ENCODE measurements around the gene ARID1A. TPM values are rescaled to one million over a fixed set of nuclear protein-coding genes. Genes with fewer than 3 reads are reported as not detected.
A peak's percentile ranks its signal among the peaks of the same experiment; 100 is the strongest.

Gene ARID1A
- total and polyA plus RNA-seq, 2 of the 8 experiments (the other 6 are each of a cell fraction or from before 2014, with no cell fraction given), result 52.1 to 103 TPM

GRCh38 chr1:26780344-26780957 is 84.6 kb downstream of the ARID1A start:
- no peak overlapping the region for H2BK120ac ChIP-seq (replicated peaks; ENCODE audit: low read depth, low read length)
- TF ChIP-seq POLR2AphosphoS5 (IDR thresholded peaks at IDR 0.05; ENCODE audit: low read depth, low read length) (peak; percentile 35; the same call in 1 of the 2 replicates), KDM1A (IDR thresholded peaks at IDR 0.05; ENCODE audit: borderline replicate concordance, low read length) (no peak)
- H3K4me1 ChIP-seq (replicated peaks in 1 of 4; ENCODE audit: control insufficient read depth in 3 of 4, insufficient read depth in 4 of 4, low read length in 3 of 4), result peaks cover 0 to 4% (median 2%) of the 10 kb centered on the region in 4 experiments; a peak in 2 of 7 replicates
- H4K20me1 ChIP-seq (replicated peaks in 1 of 2; ENCODE audit: control insufficient read depth in 1 of 2, insufficient read depth in 2 of 2, low read length in 2 of 2), result peaks cover 5 to 9% of the 10 kb centered on the region in 2 experiments
- no peak overlapping the region for H4K5ac ChIP-seq (ENCODE audit: insufficient read length, low read depth, low read length)
- no peaks in the 10 kb centered on the region for H3K79me2 ChIP-seq (ENCODE audit: control insufficient read depth in 1 of 2, insufficient read depth in 2 of 2, low read length in 2 of 2)
- H4K8ac ChIP-seq (ENCODE audit: extremely low read depth, insufficient read depth, low read length), result peak overlapping the region; percentile 23; the same call in 1 of the 2 replicates
- WGBS, 2 experiments (ENCODE audit: extremely low coverage in 1 of 2, insufficient coverage in 1 of 2, insufficient read length in 1 of 2, insufficient replicate concordance in 2 of 2, low coverage in 1 of 2, low lambda C conversion rate in 2 of 2, missing lambda C conversion rate in 1 of 2), result 97% methylated on average over 21 of the region's 21 CpGs; no CpG with 5 or more reads in 1 of the 2 experiments
- H3K4me3 ChIP-seq (ENCODE audit: extremely low read depth in 1 of 4, insufficient read depth in 2 of 4, low read depth in 3 of 4, low read length in 4 of 4), result no peak overlapping the region
- DNase-seq (ENCODE audit: low read depth in 1 of 2, low spot score in 2 of 2) (no peak), FAIRE-seq (no peak)
- ChIA-PET POLR2A (ENCODE audit: partially characterized antibody) (interaction anchor here (0.7 to 11.6 kb wide), 4 partner anchors 7 to 445 kb away, joined by 4 to 118 read pairs (median 10); partner anchors contain the start of genes ARID1A and PIGV), CTCF (ENCODE audit: partially characterized antibody) (interaction anchor here (0.6 to 3.4 kb wide), 8 partner anchors 9 to 516 kb away, joined by 3 to 24 read pairs (median 4); no protein-coding TSS in a partner anchor)
- no peaks in the 10 kb centered on the region for H3K79me1 ChIP-seq (ENCODE audit: low read depth, low read length)
- H4K91ac ChIP-seq (replicated peaks; ENCODE audit: insufficient read length, low read length), result no peak overlapping the region
- H3K36me3 ChIP-seq (ENCODE audit: control insufficient read depth in 2 of 4, insufficient read depth in 4 of 4, low read length in 3 of 4), result peaks cover 32 to 64% (median 48%) of the 10 kb centered on the region in 4 experiments
- no peak overlapping the region for H3K14ac ChIP-seq (ENCODE audit: insufficient read length)
- no peak overlapping the region for H2AFZ ChIP-seq (ENCODE audit: low read length)
- no peak overlapping the region for H2BK5ac ChIP-seq (ENCODE audit: low read depth, low read length)
- H2BK15ac ChIP-seq (ENCODE audit: low read length), result no peak overlapping the region
- no peak overlapping the region for H3K9ac ChIP-seq (replicated peaks in 1 of 4; ENCODE audit: extremely low read depth in 1 of 4, low read depth in 3 of 4, low read length in 3 of 4)
- H3K23me2 ChIP-seq (ENCODE audit: low read depth, low read length), result no peaks in the 10 kb centered on the region; the same call in 1 of the 2 replicates
- no peak overlapping the region for H3K27ac ChIP-seq (ENCODE audit: low read depth, low read length)
- no peak overlapping the region for H3K18ac ChIP-seq (ENCODE audit: extremely low read depth, low read length)
- H3K4ac ChIP-seq (replicated peaks; ENCODE audit: insufficient read length, low read depth, low read length), result no peak overlapping the region
- no peaks in the 10 kb centered on the region for H3K27me3 ChIP-seq (replicated peaks in 1 of 4; ENCODE audit: control insufficient read depth in 3 of 4, extremely low read depth in 1 of 4, insufficient read depth in 3 of 4, low read length in 3 of 4)
- no peak overlapping the region for H3K23ac ChIP-seq (ENCODE audit: insufficient read length)
- H2BK20ac ChIP-seq (ENCODE audit: low read length), result no peak overlapping the region
- no peaks in the 10 kb centered on the region for H3K9me3 ChIP-seq (ENCODE audit: insufficient read depth in 2 of 2, low read depth in 1 of 2, low read length in 1 of 2)
- no peak overlapping the region for H2AK5ac ChIP-seq (ENCODE audit: low read depth, low read length)
- no peak overlapping the region for H2BK12ac ChIP-seq (ENCODE audit: low read depth, low read length)
- no peak overlapping the region for H3K56ac ChIP-seq (replicated peaks; ENCODE audit: insufficient read length, low read depth, low read length)
- H3K4me2 ChIP-seq (ENCODE audit: insufficient read depth in 1 of 2, low read depth in 2 of 2, low read length in 2 of 2), result no peak overlapping the region

Measured in H1 (cell line).